Measurements from ENCODE around the gene ADORA3.

DNA sequence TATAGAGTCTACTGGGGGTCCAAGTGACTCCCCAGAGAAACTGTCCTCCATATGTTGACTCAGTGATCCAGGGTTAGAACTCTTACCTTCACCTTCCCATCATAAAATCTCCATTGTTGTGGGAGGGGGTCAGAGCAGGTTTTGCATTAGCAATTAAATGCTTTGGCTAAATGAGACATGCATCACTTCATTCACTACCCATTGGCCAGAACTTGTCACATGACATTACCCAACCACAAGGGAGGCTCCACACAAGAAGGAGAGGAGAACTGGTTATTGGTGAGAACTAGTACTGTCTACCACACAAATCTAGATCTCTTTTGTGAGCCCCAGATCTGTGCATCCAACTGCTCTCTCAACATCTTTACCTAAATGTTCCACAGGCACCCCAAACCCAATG is 33.9 kb downstream of the ADORA3 start:
- TF ChIP-seq, protein P1, sequence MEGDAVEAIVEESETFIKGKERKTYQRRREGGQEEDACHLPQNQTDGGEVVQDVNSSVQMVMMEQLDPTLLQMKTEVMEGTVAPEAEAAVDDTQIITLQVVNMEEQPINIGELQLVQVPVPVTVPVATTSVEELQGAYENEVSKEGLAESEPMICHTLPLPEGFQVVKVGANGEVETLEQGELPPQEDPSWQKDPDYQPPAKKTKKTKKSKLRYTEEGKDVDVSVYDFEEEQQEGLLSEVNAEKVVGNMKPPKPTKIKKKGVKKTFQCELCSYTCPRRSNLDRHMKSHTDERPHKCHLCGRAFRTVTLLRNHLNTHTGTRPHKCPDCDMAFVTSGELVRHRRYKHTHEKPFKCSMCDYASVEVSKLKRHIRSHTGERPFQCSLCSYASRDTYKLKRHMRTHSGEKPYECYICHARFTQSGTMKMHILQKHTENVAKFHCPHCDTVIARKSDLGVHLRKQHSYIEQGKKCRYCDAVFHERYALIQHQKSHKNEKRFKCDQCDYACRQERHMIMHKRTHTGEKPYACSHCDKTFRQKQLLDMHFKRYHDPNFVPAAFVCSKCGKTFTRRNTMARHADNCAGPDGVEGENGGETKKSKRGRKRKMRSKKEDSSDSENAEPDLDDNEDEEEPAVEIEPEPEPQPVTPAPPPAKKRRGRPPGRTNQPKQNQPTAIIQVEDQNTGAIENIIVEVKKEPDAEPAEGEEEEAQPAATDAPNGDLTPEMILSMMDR (IDR thresholded peaks at IDR 0.05; ENCODE audit: control extremely low read depth in 1 of 3, insufficient read depth in 1 of 3, low read depth in 1 of 3, low read length in 3 of 3): no peak
- no peak for TF ChIP-seq MAFK (IDR thresholded peaks at IDR 0.05; ENCODE audit: low read depth, low read length)
- no peak for TF ChIP-seq POLR2A (IDR thresholded peaks at IDR 0.05; ENCODE audit: control extremely low read depth in 1 of 2, low read depth in 2 of 2, low read length in 2 of 2)
- TF ChIP-seq SP2 (IDR thresholded peaks at IDR 0.05; ENCODE audit: low read length): no peak
- TF ChIP-seq, protein P2, sequence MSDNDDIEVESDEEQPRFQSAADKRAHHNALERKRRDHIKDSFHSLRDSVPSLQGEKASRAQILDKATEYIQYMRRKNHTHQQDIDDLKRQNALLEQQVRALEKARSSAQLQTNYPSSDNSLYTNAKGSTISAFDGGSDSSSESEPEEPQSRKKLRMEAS (IDR thresholded peaks at IDR 0.05): no peak

All from H1 (cell line).